ENCODE measurements around the gene PXDC1. TPM values are rescaled to one million over a fixed set of nuclear protein-coding genes. Genes with fewer than 3 reads are reported as not detected.

Gene PXDC1
- total RNA-seq, 1 donor from 2014 or later: 231 TPM

DNA sequence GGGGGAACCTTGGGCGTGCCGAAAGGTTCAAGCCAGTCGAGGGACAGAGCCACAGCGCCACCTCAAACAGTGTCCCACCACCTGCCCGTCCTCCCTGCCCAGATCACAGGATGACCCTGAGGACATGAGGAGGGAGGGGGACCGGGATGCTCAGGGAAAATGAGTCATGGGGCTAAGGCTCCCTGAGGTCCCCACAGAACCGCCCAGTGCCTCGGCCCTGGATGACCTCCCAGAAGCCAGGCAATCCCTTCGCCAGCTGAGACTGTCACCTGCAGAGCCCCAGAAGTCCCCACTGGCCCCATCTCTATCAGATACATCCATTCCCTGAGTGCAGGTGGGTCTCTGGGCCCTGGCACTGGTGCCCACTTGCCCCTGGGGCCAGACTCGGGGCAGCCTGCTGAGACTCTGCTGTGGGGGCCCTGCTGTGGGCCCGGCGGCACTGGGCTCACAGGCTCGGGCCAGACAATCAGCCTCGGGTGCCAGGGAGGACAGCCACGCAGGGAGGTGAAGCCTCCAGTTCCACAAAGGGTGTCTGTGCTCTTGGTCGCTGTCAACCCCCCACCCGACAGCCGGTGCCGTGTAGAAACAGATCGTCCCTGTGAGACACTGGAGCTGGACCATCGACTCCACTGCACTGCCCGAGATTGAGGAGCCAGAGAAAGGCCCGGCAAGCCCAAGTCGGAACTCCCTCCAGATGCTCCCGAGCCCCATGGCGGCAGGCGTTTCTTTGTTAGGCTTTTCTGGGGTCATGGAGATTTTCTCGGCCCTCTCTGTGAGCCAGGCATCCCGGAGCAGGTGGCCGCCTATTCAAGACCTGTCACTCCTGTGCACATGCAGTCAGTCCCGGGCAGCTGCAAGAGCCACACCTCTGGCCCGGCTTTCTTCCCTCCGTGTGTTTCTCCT lies 26.1 kb downstream of the PXDC1 start:
- peak; percentile 73 for DNase-seq (ENCODE audit: low spot score)
- Mint-ChIP-seq H3K9me3 (ENCODE audit: low read depth) (no peaks in the 10 kb centered on the region), H3K36me3 (ENCODE audit: low read depth) (peaks cover 52% of the 10 kb centered on the region), H3K4me1 (ENCODE audit: low read depth) (peaks cover 86% of the 10 kb centered on the region), H3K4me3 (ENCODE audit: unreplicated experiment) (no peak overlapping the region), H3K27me3 (ENCODE audit: low read depth) (no peaks in the 10 kb centered on the region), H3K27ac (ENCODE audit: unreplicated experiment) (peak overlapping the region; percentile 94)
- TF ChIP-seq, protein P1, sequence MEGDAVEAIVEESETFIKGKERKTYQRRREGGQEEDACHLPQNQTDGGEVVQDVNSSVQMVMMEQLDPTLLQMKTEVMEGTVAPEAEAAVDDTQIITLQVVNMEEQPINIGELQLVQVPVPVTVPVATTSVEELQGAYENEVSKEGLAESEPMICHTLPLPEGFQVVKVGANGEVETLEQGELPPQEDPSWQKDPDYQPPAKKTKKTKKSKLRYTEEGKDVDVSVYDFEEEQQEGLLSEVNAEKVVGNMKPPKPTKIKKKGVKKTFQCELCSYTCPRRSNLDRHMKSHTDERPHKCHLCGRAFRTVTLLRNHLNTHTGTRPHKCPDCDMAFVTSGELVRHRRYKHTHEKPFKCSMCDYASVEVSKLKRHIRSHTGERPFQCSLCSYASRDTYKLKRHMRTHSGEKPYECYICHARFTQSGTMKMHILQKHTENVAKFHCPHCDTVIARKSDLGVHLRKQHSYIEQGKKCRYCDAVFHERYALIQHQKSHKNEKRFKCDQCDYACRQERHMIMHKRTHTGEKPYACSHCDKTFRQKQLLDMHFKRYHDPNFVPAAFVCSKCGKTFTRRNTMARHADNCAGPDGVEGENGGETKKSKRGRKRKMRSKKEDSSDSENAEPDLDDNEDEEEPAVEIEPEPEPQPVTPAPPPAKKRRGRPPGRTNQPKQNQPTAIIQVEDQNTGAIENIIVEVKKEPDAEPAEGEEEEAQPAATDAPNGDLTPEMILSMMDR (IDR thresholded peaks at IDR 0.05): no peak

DNA sequence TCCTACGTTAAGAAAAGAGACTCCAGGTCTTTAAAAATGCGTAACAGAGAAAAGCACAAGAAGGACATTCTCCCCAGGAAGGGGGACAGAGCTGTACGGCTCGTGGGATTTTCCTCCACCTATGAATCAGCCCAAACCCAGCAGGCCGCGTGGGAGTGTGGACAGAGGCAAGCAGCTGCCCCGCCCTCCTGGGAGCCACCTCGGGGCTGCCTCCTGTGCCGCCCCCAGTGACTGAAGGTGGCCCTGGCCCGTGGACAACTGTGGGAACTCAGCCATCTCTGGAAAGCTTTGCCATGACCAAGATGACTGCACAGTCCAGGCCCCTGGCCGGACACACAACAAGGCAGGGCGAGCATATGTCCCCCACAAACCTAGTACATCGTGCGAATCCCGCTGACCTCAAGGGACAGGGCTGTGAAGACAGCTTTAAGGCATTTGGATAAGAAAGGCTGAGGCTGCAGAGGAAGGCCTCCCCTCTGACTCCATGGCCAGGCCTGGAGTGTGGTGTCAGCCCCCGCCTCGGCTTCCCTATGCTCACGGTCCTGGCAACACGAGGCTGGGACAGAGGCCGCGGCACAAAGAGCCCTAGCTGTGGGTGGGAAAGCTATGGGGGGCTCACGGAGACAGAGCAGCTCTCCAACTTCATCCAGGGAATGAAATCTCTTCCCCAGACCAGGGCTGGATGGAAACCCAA lies 26.9 kb downstream of the PXDC1 start:
- peaks cover 84% of the 10 kb centered on the region for H3K4me1 Mint-ChIP-seq (ENCODE audit: low read depth)
- TF ChIP-seq, protein P1 (IDR thresholded peaks at IDR 0.05): no peak
- H3K4me3 Mint-ChIP-seq (ENCODE audit: unreplicated experiment): no peak overlapping the region
- peak overlapping the region; percentile 94 for H3K27ac Mint-ChIP-seq (ENCODE audit: unreplicated experiment)
- H3K27me3 Mint-ChIP-seq (ENCODE audit: low read depth): no peaks in the 10 kb centered on the region
- H3K9me3 Mint-ChIP-seq (ENCODE audit: low read depth): no peaks in the 10 kb centered on the region
- peaks cover 51% of the 10 kb centered on the region for H3K36me3 Mint-ChIP-seq (ENCODE audit: low read depth)
- DNase-seq (ENCODE audit: low spot score): peak; percentile 83

DNA sequence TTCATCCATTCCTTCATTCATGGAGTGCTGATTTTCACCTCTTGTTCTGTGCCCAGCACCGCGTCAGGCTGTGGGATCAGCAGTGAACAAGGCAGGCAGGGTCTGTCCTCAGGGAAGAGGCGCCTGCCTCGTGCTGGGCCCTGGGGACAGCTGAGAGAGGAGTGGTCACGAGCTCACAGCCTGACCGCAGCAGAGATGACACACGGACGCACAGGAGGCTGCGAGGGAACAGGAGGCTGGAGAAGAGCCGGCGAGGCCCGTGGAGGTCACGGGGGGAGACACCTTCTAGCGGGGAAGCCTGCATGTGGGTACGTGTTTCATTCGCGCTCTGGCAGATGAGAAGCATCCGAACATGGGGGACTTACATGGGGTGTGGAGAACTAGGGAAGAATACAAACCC lies 27.5 kb downstream of the PXDC1 start:
- no peaks in the 10 kb centered on the region for H3K27me3 Mint-ChIP-seq (ENCODE audit: low read depth)
- peak overlapping the region; percentile 39 for H3K4me3 Mint-ChIP-seq (ENCODE audit: unreplicated experiment)
- peaks cover 83% of the 10 kb centered on the region for H3K4me1 Mint-ChIP-seq (ENCODE audit: low read depth)
- DNase-seq (ENCODE audit: low spot score): peak; percentile 65
- H3K27ac Mint-ChIP-seq (ENCODE audit: unreplicated experiment): peak overlapping the region; percentile 94
- H3K9me3 Mint-ChIP-seq (ENCODE audit: low read depth): no peaks in the 10 kb centered on the region
- H3K36me3 Mint-ChIP-seq (ENCODE audit: low read depth): peaks cover 48% of the 10 kb centered on the region
- TF ChIP-seq, protein P1 (IDR thresholded peaks at IDR 0.05): no peak

DNA sequence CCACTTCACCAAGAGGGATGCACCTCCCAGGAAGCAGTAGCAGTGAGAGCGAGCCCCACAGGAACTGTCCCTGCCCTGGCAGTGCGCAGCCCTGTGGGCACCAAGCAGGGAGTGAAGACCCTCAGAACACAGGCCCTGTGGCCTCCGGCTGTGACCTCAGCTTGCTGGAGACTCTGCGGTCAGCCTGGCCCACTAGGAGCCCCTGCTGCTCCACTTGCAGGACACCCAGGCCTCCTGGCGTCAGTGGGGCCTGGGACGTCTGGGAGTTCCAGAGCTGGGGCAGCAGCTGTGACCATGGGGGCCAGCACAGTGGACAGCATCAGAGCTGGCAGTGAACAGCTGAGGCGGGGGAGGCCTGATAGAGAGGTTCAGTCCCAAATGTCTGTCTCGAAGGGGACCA lies 28.3 kb downstream of the PXDC1 start:
- no peak for DNase-seq (ENCODE audit: low spot score)
- Mint-ChIP-seq H3K4me3 (ENCODE audit: unreplicated experiment) (peak overlapping the region; percentile 31), H3K27me3 (ENCODE audit: low read depth) (no peaks in the 10 kb centered on the region), H3K4me1 (ENCODE audit: low read depth) (peaks cover 83% of the 10 kb centered on the region), H3K9me3 (ENCODE audit: low read depth) (no peaks in the 10 kb centered on the region), H3K36me3 (ENCODE audit: low read depth) (peaks cover 45% of the 10 kb centered on the region), H3K27ac (ENCODE audit: unreplicated experiment) (peak overlapping the region; percentile 94)
- TF ChIP-seq, protein P1 (IDR thresholded peaks at IDR 0.05): no peak

DNA sequence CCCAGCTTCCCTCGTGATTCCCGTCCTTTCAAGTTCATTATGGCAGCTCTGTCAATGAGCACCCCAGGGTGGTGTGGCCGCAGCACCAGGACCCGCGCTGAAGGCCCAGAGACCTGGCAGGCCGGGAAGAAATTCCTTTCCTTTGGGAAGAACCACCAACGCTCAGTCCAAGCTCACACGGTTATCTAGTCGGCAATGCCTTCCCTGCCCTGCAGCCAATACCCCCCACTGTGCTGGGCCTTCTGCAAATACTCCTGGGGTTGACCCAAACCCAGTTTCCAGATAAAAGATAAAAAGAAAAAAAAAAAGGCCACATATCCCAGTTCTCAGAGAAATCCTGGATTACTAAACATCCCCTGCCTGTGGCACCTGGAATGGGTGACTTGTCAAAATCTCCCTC lies 28.7 kb downstream of the PXDC1 start:
- H3K27ac Mint-ChIP-seq (ENCODE audit: unreplicated experiment): peak overlapping the region; percentile 94
- H3K4me3 Mint-ChIP-seq (ENCODE audit: unreplicated experiment): peak overlapping the region; percentile 31
- no peak for DNase-seq (ENCODE audit: low spot score)
- H3K36me3 Mint-ChIP-seq (ENCODE audit: low read depth): peaks cover 42% of the 10 kb centered on the region
- TF ChIP-seq, protein P1 (IDR thresholded peaks at IDR 0.05): no peak
- peaks cover 81% of the 10 kb centered on the region for H3K4me1 Mint-ChIP-seq (ENCODE audit: low read depth)
- no peaks in the 10 kb centered on the region for H3K9me3 Mint-ChIP-seq (ENCODE audit: low read depth)
- H3K27me3 Mint-ChIP-seq (ENCODE audit: low read depth): no peaks in the 10 kb centered on the region

Measured in chondrocyte (in vitro differentiated cells).